HG03159 (cell line): ENCODE measurements around the gene LIN7A.

Experiments used
- ATAC-seq: cut with Tn5 transposase; IDR thresholded peaks from one replicate; pipeline ENCODE4 v1.9.1; 2021; ENCODE audit warnings: mild to moderate bottlenecking, moderate library complexity; ENCODE audit not compliant: unreplicated experiment

LIN7A gene

GRCh38 chr12:80766210-80766609, 171.5 kb downstream of the LIN7A start:
- no peak for ATAC-seq

GRCh38 chr12:80763874-80764273, 173.9 kb downstream of the LIN7A start:
- ATAC-seq, result no peak

- no peak for ATAC-seq
These were observed 175.9 kb downstream of the LIN7A start for GRCh38 chr12:80761838-80762237.

- ATAC-seq, result no peak
These were observed 180.9 kb downstream of the LIN7A start for GRCh38 chr12:80756875-80757274.

DNA sequence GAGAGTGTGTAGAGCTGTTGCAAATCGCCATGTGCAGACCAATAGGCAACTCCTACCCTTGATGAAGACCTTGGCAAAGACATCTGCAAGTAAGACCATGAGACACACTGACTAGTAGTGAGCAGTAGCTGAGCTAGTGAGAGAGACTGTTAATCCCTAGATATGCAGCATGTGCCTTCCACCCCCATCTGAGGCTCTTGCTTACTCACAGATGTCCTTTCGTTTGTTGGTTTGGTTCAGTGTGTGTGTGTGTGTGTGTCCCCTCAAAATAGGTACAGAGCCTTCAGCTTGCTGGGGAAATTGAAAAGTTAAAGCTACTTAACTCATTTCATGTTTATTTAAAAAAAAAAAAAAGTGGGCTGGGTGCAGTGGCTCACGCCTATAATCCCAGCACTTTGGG, 183.5 kb downstream of the LIN7A start:
- ATAC-seq, result no peak

GRCh38 chr12:80752464-80752863, 185.3 kb downstream of the LIN7A start:
- no peak for ATAC-seq

GRCh38 chr12:80749456-80749855, 188.3 kb downstream of the LIN7A start:
- ATAC-seq, result no peak

DNA sequence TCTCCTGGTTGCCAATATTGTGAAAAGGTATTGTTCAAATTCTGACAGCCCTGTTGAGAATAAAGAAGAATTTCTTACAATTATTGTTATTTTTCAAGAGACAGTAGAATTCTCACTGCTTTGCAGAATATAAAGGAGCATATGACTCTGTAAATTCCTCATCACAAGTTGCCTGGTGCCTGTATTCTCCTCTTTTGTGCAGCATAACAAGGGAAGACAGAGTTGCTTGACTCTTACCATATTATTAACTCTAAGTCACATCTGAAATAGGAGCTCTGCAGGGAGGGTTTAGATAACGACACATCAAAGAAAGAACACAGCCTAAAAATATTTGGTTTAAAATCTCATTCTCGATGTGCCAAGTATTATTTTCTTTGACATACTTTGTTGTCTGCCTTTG, 189.9 kb downstream of the LIN7A start:
- no peak for ATAC-seq

- ATAC-seq, result no peak
These were observed 191.8 kb downstream of the LIN7A start for GRCh38 chr12:80745851-80746505.
